Type B pancreatic cell (in vitro differentiated cells): ENCODE data around the gene SF3B1. TPM values are rescaled to one million over a fixed set of nuclear protein-coding genes. Genes with fewer than 3 reads are reported as not detected.

Source experiments
- DNase-seq: peaks from one replicate; pipeline ENCODE4 v3.0.0; 2021; ENCODE audit warnings: mixed read lengths; ENCODE audit not compliant: unreplicated experiment; ENCODE audit errors: extremely low spot score
- H3K27ac Mint-ChIP-seq: 2 replicates; pipeline ENCODE4 v1.8.0; 2021; ENCODE audit warnings: mild to moderate bottlenecking, mixed read lengths
- H3K27me3 Mint-ChIP-seq: 2 replicates; pipeline ENCODE4 v1.8.0; 2021; ENCODE audit warnings: mixed read lengths
- H3K36me3 Mint-ChIP-seq: 2 replicates; pipeline ENCODE4 v1.8.0; 2021; ENCODE audit warnings: mixed read lengths
- H3K4me1 Mint-ChIP-seq: one replicate; pipeline ENCODE4 v1.8.0; 2021; ENCODE audit warnings: mixed read lengths; ENCODE audit not compliant: unreplicated experiment
- H3K4me3 Mint-ChIP-seq: 2 replicates; pipeline ENCODE4 v1.8.0; 2021; ENCODE audit warnings: mild to moderate bottlenecking, mixed read lengths
- H3K9me3 Mint-ChIP-seq: 2 replicates; pipeline ENCODE4 v1.8.0; 2021; ENCODE audit warnings: mixed read lengths
- total RNA-seq: library from RNA; stranded (reverse); gene quantifications from 2 replicates; pipeline ENCODE4 v1.2.1, GENCODE V29; 2021; ENCODE audit warnings: low replicate concordance
- TF ChIP-seq, protein P1 (sequence below): fragments of 200-600 bp; sonication (generic); conservative IDR thresholded peaks from 2 replicates; pipeline ENCODE4 v1.5.0; 2021; ENCODE audit warnings: antibody characterized with exemption, mild to moderate bottlenecking

The SF3B1 gene
- total RNA-seq, 1 donor from 2014 or later = 296 TPM

DNA sequence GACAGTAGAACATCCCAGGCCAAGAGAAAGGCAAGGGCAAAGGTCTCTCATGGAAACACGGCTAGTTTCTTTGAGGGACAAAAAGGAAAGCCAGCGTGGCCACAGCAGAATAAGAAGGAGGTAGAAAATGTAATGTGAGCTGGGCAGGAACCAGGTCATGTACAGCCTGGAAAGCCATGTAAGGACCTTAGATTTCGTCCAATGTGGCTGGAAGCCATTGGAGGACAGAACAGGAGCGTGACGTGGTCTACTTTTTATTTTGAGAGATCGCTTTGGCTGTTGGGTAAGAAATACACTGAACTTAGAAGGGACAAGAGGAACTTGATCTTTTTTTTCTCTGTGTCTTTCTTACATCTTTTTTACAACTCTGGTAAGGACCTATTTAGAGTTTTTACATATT is 66.4 kb downstream of the SF3B1 start:
- TF ChIP-seq, protein P1, sequence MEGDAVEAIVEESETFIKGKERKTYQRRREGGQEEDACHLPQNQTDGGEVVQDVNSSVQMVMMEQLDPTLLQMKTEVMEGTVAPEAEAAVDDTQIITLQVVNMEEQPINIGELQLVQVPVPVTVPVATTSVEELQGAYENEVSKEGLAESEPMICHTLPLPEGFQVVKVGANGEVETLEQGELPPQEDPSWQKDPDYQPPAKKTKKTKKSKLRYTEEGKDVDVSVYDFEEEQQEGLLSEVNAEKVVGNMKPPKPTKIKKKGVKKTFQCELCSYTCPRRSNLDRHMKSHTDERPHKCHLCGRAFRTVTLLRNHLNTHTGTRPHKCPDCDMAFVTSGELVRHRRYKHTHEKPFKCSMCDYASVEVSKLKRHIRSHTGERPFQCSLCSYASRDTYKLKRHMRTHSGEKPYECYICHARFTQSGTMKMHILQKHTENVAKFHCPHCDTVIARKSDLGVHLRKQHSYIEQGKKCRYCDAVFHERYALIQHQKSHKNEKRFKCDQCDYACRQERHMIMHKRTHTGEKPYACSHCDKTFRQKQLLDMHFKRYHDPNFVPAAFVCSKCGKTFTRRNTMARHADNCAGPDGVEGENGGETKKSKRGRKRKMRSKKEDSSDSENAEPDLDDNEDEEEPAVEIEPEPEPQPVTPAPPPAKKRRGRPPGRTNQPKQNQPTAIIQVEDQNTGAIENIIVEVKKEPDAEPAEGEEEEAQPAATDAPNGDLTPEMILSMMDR = no peak
- Mint-ChIP-seq H3K9me3 (no peaks in the 10 kb centered on the region), H3K27me3 (no peaks in the 10 kb centered on the region), H3K4me1 (peaks cover 8% of the 10 kb centered on the region), H3K36me3 (no peaks in the 10 kb centered on the region), H3K27ac (no peak overlapping the region), H3K4me3 (no peak overlapping the region)
- DNase-seq = no peak

DNA sequence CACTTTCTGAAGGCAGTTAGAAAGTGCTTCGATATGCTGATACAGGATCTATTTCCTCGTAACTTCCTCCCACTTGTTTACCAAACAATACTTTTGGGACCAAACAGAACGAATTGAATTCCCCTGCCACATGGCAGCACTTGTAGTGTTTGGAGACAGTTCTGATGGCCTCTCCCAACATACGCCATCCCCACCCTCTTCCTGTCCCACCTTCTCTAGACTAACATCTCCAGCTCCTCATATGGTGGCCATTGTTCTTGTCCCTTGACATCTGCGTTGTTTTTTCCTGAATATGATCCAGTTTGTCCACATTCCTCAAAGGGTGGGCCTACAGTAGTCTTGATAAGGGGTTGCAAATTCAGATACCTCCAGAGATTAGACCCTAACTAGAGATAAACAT is 70.8 kb downstream of the SF3B1 start:
- DNase-seq = no peak
- H3K4me3 Mint-ChIP-seq = no peak overlapping the region
- no peaks in the 10 kb centered on the region for H3K36me3 Mint-ChIP-seq
- no peak overlapping the region for H3K27ac Mint-ChIP-seq
- TF ChIP-seq, protein P1 = no peak
- H3K4me1 Mint-ChIP-seq = no peaks in the 10 kb centered on the region
- no peaks in the 10 kb centered on the region for H3K9me3 Mint-ChIP-seq
- H3K27me3 Mint-ChIP-seq = no peaks in the 10 kb centered on the region

DNA sequence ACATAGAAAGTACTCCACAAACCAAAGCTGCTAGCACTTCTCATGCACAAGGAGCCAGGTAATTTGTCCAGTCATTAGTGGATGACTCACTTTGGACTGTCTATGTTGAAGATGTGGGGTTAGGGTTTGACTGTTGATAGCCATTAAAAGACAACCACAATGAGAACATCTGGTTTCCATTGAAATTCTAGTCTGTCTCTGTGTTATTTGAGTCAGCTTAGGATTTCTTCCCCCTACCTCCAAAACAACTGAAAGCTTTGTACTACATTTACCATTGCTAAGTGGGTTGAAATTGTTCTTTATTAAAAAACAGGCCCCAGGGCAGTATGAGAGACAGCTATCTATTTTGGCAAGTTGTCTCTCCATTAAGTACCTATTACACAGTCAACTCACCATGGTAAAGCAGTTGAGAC is 74.1 kb downstream of the SF3B1 start:
- Mint-ChIP-seq H3K9me3 (no peaks in the 10 kb centered on the region), H3K36me3 (no peaks in the 10 kb centered on the region), H3K4me1 (peaks cover 18% of the 10 kb centered on the region), H3K27ac (no peak overlapping the region), H3K4me3 (no peak overlapping the region), H3K27me3 (peaks cover 4% of the 10 kb centered on the region)
- no peak for DNase-seq
- TF ChIP-seq, protein P1 = no peak

DNA sequence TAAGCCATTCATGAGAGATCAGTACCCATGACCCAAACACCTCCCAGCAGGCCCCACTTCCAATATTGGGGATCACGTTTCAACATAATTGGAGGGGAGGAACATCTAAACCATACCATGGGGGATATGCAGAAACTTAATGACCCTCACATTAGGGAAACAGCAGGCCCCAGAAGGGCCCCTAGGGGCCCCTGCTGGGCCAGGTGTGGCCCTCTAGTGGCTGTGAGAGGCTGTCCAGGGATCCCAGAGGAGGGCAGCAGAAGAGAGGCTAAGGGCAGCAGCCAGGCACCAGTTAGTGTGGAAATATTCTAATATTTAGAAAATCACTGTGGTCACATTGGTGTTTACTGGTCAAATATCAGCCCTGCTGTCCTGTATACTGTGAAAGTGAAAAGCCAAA is 75.0 kb downstream of the SF3B1 start:
- H3K27me3 Mint-ChIP-seq = peaks cover 4% of the 10 kb centered on the region
- DNase-seq = no peak
- no peaks in the 10 kb centered on the region for H3K36me3 Mint-ChIP-seq
- H3K27ac Mint-ChIP-seq = no peak overlapping the region
- H3K4me3 Mint-ChIP-seq = no peak overlapping the region
- peaks cover 18% of the 10 kb centered on the region for H3K4me1 Mint-ChIP-seq
- TF ChIP-seq, protein P1 = peak; percentile 27
- H3K9me3 Mint-ChIP-seq = no peaks in the 10 kb centered on the region

DNA sequence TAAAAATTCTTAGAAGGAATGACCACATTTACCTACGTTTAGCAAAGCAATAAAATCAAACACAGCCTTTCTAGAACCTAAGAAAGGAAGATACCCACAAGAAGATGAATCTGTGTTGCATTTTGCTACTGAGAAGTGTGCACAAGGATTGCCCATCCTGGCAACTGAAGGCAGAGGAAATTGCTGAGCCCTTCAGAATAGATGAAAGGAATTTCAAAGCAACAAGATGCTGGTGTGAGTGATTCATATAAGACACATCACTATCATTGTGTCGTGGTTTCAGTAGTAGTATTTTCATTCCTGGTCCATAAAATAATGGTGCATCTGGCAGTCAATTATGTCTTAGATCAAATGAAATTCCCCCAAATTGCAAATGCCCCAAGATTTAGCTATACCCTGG is 75.9 kb downstream of the SF3B1 start:
- Mint-ChIP-seq H3K9me3 (no peaks in the 10 kb centered on the region), H3K27me3 (peaks cover 4% of the 10 kb centered on the region), H3K4me3 (no peak overlapping the region), H3K36me3 (no peaks in the 10 kb centered on the region), H3K4me1 (peaks cover 18% of the 10 kb centered on the region), H3K27ac (no peak overlapping the region)
- TF ChIP-seq, protein P1 = no peak
- DNase-seq = no peak

DNA sequence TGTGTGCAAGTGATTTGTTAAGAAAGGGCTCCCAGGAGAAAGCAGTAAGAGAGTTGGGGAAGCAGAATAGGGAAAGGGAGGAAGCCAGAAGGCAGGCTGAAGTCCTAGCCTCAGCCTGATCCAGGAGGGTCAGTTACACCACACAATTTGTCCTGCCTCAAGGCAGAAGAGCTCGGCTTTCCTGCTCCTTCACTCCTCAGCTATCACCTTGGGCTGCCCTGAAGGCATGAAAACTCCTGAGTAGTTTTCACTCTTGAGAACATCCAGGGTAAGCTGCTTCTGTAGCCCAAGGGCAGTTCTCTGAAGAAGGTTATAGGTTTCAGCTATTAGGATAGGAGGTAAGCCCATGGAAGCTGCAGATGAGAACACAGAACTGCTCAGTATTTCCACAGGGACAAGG is 76.8 kb downstream of the SF3B1 start:
- peaks cover 18% of the 10 kb centered on the region for H3K4me1 Mint-ChIP-seq
- no peaks in the 10 kb centered on the region for H3K9me3 Mint-ChIP-seq
- H3K27me3 Mint-ChIP-seq = peaks cover 4% of the 10 kb centered on the region
- TF ChIP-seq, protein P1 = no peak
- DNase-seq = no peak
- no peak overlapping the region for H3K27ac Mint-ChIP-seq
- no peak overlapping the region for H3K4me3 Mint-ChIP-seq
- H3K36me3 Mint-ChIP-seq = no peaks in the 10 kb centered on the region
